ENCODE data around the gene NIN. TPM values are rescaled to one million over a fixed set of nuclear protein-coding genes. Genes with fewer than 3 reads are reported as not detected.
A peak's percentile ranks its signal among the peaks of the same experiment; 100 is the strongest.

NIN gene
- total and polyA plus RNA-seq, 2 of the 4 experiments (the other 2 are of a cell fraction), result 15.2 to 98.4 TPM

DNA sequence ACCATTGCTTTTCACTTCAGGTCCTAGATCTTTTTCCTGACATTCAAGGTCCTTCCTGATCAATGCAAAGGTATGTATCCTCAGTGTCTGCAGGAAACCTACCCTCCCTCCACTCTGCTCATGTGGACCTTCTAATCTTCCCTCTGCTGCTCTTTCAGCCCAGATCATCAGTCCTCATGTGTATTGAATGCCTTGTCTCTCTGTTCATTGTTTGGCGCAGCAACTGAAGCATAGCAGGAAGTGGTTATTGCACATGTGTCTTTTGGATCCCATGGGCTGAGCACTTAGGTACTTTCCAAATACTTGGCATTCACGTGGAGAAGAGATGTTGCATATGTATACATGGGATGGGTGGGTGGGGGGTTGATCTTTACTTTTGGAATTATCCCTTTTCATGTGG, 4.3 kb upstream of the NIN start:
- DNase-seq (peak; percentile 73), ATAC-seq (ENCODE audit: low read depth) (no peak)
- Histone ChIP-seq H2BK15ac (ENCODE audit: low read depth, low read length) (peak overlapping the region; percentile 24; the same call in 1 of the 3 replicates), H2AK9ac (replicated peaks; ENCODE audit: low read depth, low read length, poor library complexity) (peak overlapping the region; percentile 20), H2BK120ac (ENCODE audit: low read depth, low read length) (peak overlapping the region; percentile 42; the same call in 1 of the 2 replicates), H3K9me1 (ENCODE audit: insufficient read depth, low read length) (peaks cover 19% of the 10 kb centered on the region), H3K4ac (ENCODE audit: low read depth, low read length) (peak overlapping the region; percentile 27; the same call in 1 of the 2 replicates), H2BK20ac (ENCODE audit: low read depth, low read length) (peak overlapping the region; percentile 5; the same call in 1 of the 2 replicates), H3K23ac (ENCODE audit: low read depth, low read length) (0 out of 2 replicates have a peak overlapping the region, but pooled peaks have one; percentile 20), H3K9me3 (ENCODE audit: control insufficient read depth, insufficient read depth, low read length) (no peaks in the 10 kb centered on the region), H2AFZ (replicated peaks; ENCODE audit: low read length, poor library complexity) (no peak overlapping the region), H3K18ac (ENCODE audit: low read depth, low read length) (no peak overlapping the region), H4K8ac (ENCODE audit: low read depth in 2 of 2, low read length in 2 of 2) (no peak overlapping the region), H4K5ac (ENCODE audit: low read depth, low read length) (no peak overlapping the region), H3K79me1 (ENCODE audit: low read depth in 1 of 2, low read length in 2 of 2) (peaks cover 0 to 6% of the 10 kb centered on the region in 2 experiments; a peak in 2 of 4 replicates), H3K4me1 (ENCODE audit: control insufficient read depth, insufficient read depth, low read length) (peaks cover 14% of the 10 kb centered on the region), H3K56ac (ENCODE audit: extremely low read depth, insufficient read depth, low read length) (no peak overlapping the region), H4K91ac (ENCODE audit: insufficient read depth, low read depth, low read length) (peak overlapping the region; percentile 38; the same call in 1 of the 2 replicates), H3K4me3 (ENCODE audit: insufficient read depth, low read depth, low read length) (no peak overlapping the region), H3K27me3 (ENCODE audit: control insufficient read depth, insufficient read depth, low read length) (no peaks in the 10 kb centered on the region), H3K36me3 (ENCODE audit: control insufficient read depth, insufficient read depth, low read length) (no peaks in the 10 kb centered on the region), H3K4me2 (ENCODE audit: low read depth, low read length) (no peak overlapping the region), H2AK5ac (ENCODE audit: low read depth, low read length) (peak overlapping the region; percentile 25; the same call in 1 of the 2 replicates), H4K20me1 (ENCODE audit: insufficient read depth, low read length) (peaks cover 2% of the 10 kb centered on the region), H3K27ac (ENCODE audit: insufficient read depth, low read length) (no peak overlapping the region), H3K14ac (replicated peaks; ENCODE audit: low read depth, low read length) (peak overlapping the region; percentile 0; the same call in 1 of the 2 replicates), H3K9ac (ENCODE audit: low read depth, low read length) (no peak overlapping the region), H2BK5ac (ENCODE audit: low read depth, low read length, poor library complexity, severe bottlenecking) (no peak overlapping the region)
- WGBS, 2 experiments (ENCODE audit: extremely low coverage in 2 of 2, insufficient read length in 1 of 2), result no CpG with 5 or more reads among the region's 2 CpGs
- intact Hi-C loops (cut with micrococcal nuclease) (no loop called here), dilution Hi-C loops (cut with HindIII; ENCODE audit: low sequenced_read_pairs, unreplicated experiment) (no loop called here), in situ Hi-C loops (cut with MboI; ENCODE audit: low sequenced_read_pairs) (no loop called here)
- CTCF ChIA-PET, result no interaction called here
- TF ChIP-seq ELK1 (IDR thresholded peaks at IDR 0.05; ENCODE audit: borderline replicate concordance, low read depth, low read length), result no peak
- no peak for TF ChIP-seq RAD21 (IDR thresholded peaks at IDR 0.05; ENCODE audit: low read length)
- no peak for TF ChIP-seq CEBPB (IDR thresholded peaks at IDR 0.05; ENCODE audit: low read depth, low read length)
- TF ChIP-seq MAFK (IDR thresholded peaks at IDR 0.05; ENCODE audit: low read depth, low read length), result no peak
- no peak for TF ChIP-seq MXI1 (IDR thresholded peaks at IDR 0.05; ENCODE audit: borderline replicate concordance, low read depth, low read length)
- TF ChIP-seq SMC3 (IDR thresholded peaks at IDR 0.05; ENCODE audit: low read depth, low read length), result no peak
- TF ChIP-seq CHD1 (IDR thresholded peaks at IDR 0.05; ENCODE audit: low read depth, low read length), result no peak
- no peak for TF ChIP-seq FOS (IDR thresholded peaks at IDR 0.05; ENCODE audit: low read depth, low read length)
- TF ChIP-seq BHLHE40 (IDR thresholded peaks at IDR 0.05; ENCODE audit: low read depth, low read length), result no peak
- TF ChIP-seq MAZ (IDR thresholded peaks at IDR 0.05; ENCODE audit: borderline replicate concordance, low read depth, low read length), result no peak
- TF ChIP-seq NFE2L2 (IDR thresholded peaks at IDR 0.05; ENCODE audit: low read depth, low read length), result no peak
- TF ChIP-seq, protein P1, sequence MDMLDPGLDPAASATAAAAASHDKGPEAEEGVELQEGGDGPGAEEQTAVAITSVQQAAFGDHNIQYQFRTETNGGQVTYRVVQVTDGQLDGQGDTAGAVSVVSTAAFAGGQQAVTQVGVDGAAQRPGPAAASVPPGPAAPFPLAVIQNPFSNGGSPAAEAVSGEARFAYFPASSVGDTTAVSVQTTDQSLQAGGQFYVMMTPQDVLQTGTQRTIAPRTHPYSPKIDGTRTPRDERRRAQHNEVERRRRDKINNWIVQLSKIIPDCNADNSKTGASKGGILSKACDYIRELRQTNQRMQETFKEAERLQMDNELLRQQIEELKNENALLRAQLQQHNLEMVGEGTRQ (IDR thresholded peaks at IDR 0.05; ENCODE audit: low read depth, low read length), result no peak
- TF ChIP-seq CTCF (conservative IDR thresholded peaks at IDR 0.05; ENCODE audit: low read depth, low read length), result no peak
- POLR2A ChIA-PET (ENCODE audit: unreplicated experiment), result no interaction called here
- no TSS peak for BruUV-seq (replicated peaks)
